ENCODE data around the gene HDHD2. TPM values are rescaled to one million over a fixed set of nuclear protein-coding genes. Genes with fewer than 3 reads are reported as not detected.

HDHD2 gene
- total RNA-seq, 1 donor from 2014 or later: 3.5 TPM

DNA sequence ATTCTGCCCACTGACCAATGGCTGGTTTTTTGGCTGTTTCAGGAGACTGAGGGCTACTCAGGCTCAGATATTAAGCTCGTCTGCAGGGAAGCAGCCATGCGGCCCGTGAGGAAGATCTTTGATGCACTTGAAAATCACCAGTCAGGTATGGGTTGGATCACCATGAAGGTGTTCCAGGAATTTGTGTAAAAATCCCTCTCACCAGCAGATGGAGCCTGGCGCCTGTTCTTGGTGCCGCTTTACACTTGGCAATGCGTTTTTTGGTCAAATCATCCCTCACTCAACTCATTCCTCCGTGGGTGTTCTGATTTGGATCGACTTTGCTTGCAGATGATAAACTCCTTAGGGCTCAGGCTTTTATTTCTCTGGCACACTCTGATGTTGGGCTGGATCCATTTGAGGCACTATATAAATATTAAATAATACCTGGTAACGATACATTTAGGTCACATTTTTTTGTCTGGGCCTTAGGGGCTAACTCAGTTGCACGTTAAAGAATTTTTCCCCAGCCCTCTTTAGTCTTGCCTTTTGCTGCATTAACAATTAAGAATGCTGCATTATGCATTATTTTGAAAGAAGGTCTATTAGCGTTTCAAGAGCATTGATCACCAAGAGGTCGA is 50.0 kb downstream of the HDHD2 start:
- intact Hi-C loops (cut with DNase I): loop anchor here (1.0 to 2.0 kb wide), 2 partner anchors 105 to 648 kb away; no protein-coding TSS in a partner anchor
- Histone ChIP-seq H3K9me3 (no peaks in the 10 kb centered on the region), H3K4me3 (no peak overlapping the region), H3K27me3 (no peaks in the 10 kb centered on the region), H3K36me3 (peaks cover 0 to 2% of the 10 kb centered on the region in 2 donors), H3K4me1 (no peaks in the 10 kb centered on the region), H3K27ac (no peak overlapping the region)
- peak; percentile 44 to 78 (median 54) for TF ChIP-seq CTCF (IDR thresholded peaks at IDR 0.05)
- peak in 1 of 2 donors; percentile 66 for DNase-seq (ENCODE audit: low spot score in 2 of 2)

DNA sequence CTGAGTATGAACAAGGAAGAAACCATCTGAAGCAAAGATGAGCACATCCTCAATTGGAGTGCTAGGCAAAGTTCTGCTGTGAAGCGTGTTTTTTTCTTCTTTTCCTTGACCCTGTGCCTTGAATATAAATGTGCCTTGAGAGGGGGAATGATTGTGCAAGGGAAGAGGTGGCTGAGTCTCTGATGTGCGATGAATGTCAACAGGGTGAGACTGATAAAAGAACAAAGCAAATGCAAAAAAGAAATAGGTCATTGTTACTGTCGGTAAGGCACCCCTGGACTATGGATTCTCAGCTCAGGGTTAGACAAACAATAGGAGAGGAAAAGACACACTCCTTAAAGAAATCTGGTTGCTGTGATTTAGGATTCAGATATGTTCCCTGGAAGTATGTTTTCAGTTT is 54.5 kb downstream of the HDHD2 start:
- Histone ChIP-seq H3K27me3 (no peaks in the 10 kb centered on the region), H3K27ac (no peak overlapping the region), H3K36me3 (no peaks in the 10 kb centered on the region), H3K4me1 (no peaks in the 10 kb centered on the region), H3K4me3 (no peak overlapping the region), H3K9me3 (no peaks in the 10 kb centered on the region)
- no peak for DNase-seq (ENCODE audit: low spot score in 2 of 2)
- intact Hi-C loops (cut with DNase I): no loop called here
- TF ChIP-seq CTCF (IDR thresholded peaks at IDR 0.05): no peak

GRCh38 chr18:47087676-47088075 is 62.6 kb downstream of the HDHD2 start:
- H3K27ac ChIP-seq: no peak overlapping the region

DNA sequence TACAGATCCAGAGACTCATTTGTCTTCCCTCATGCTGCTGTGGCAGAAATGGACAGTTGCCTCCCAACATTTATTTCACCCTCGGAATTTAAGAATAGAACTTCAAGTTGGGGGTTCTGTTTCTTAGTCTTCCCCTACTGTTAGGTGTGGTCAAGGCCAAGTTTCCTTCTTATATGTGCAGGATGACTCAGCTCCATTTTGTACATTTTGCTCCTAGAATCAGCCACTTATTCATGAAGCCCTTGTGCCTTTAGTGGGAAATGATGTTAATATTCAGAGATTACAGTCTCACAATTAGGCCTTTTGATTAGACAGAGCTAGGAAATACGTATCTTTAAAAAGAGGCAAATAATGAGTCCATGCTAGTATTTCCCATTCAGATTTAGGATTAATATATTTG is 68.7 kb downstream of the HDHD2 start:
- H3K27me3 ChIP-seq: no peaks in the 10 kb centered on the region
- no peaks in the 10 kb centered on the region for H3K9me3 ChIP-seq
- DNase-seq (ENCODE audit: low spot score in 2 of 2): no peak
- intact Hi-C loops (cut with DNase I): no loop called here
- no peaks in the 10 kb centered on the region for H3K36me3 ChIP-seq
- TF ChIP-seq CTCF (IDR thresholded peaks at IDR 0.05): no peak
- H3K27ac ChIP-seq: no peak overlapping the region
- no peaks in the 10 kb centered on the region for H3K4me1 ChIP-seq
- no peak overlapping the region for H3K4me3 ChIP-seq

More at GRCh38 chr18:47087676-47088075, 62.6 kb downstream of the HDHD2 start:
- Histone ChIP-seq H3K4me3 (no peak overlapping the region), H3K36me3 (no peaks in the 10 kb centered on the region), H3K27me3 (no peaks in the 10 kb centered on the region), H3K9me3 (no peaks in the 10 kb centered on the region), H3K4me1 (no peaks in the 10 kb centered on the region)
- TF ChIP-seq CTCF (IDR thresholded peaks at IDR 0.05): no peak
- intact Hi-C loops (cut with DNase I): no loop called here
- no peak for DNase-seq (ENCODE audit: low spot score in 2 of 2)

- H3K27me3 ChIP-seq: no peaks in the 10 kb centered on the region
- H3K36me3 ChIP-seq: no peaks in the 10 kb centered on the region
- intact Hi-C loops (cut with DNase I): no loop called here
- H3K4me1 ChIP-seq: no peaks in the 10 kb centered on the region
- H3K4me3 ChIP-seq: no peak overlapping the region
- DNase-seq (ENCODE audit: low spot score in 2 of 2): no peak
- no peak for TF ChIP-seq CTCF (IDR thresholded peaks at IDR 0.05)
- no peaks in the 10 kb centered on the region for H3K9me3 ChIP-seq
- H3K27ac ChIP-seq: no peak overlapping the region
Observed at GRCh38 chr18:47080872-47081271, 69.4 kb downstream of the HDHD2 start.

DNA sequence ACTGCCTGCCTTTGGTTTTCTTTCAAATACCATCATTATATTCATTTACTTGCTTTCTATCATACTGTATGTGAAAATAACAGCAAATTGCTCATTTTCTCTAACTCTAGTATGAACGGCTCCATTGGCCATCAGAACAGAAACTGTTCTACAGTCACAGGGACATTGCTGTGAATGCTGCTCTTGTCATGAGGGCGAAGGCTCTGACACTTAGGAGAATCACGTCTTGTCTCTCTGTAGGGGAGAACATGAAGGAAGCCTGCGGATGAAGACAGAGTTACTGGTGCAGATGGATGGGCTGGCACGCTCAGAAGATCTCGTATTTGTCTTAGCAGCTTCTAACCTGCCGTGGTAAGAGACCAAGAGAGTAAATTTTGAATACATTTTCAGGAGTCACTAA is 73.2 kb downstream of the HDHD2 start:
- Histone ChIP-seq H3K4me3 (no peak overlapping the region), H3K9me3 (no peaks in the 10 kb centered on the region), H3K36me3 (no peaks in the 10 kb centered on the region), H3K4me1 (no peaks in the 10 kb centered on the region), H3K27me3 (no peaks in the 10 kb centered on the region), H3K27ac (no peak overlapping the region)
- no peak for DNase-seq (ENCODE audit: low spot score in 2 of 2)
- no peak for TF ChIP-seq CTCF (IDR thresholded peaks at IDR 0.05)
- intact Hi-C loops (cut with DNase I): no loop called here
